ENCODE data around the gene SLC27A4.

DNA sequence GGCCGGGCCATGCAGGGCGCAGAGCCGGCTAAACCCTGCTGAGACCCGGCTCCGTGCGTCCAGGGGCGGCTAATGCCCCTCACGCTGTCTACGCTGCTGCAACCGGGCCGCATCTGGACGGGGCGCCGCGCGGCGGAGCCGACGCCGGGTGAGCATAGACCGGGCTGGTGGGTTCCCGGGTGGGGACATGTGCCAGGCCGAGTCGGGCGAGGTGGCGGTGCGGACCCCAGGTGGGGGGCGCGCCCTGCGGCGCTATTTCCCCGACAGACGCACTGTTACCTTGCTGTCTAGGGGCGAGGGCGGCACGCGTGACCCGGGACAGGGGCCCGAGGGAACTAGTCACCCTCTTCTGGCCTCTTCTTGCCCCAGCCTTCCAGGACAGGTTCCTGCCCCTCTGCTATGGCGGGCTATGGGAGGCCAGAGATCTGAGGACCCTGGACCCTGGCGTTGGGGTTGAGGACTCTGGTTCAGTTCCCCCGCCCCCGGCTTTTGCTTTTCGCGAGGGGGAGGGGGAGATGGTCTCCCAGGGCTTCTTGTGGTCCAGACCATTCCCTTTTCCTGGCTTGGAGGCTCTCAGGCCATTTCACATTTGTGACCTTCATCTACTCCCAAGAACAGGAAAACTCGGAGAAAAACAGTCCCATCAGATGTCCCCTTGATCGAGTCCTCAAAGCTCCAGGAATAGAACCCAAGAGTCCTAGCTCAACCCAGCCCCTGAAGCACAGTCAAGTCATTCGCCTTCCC, 536 bp downstream of the SLC27A4 start:
- TF ChIP-seq CTCF (IDR thresholded peaks at IDR 0.05) = no peak
- TF ChIP-seq ZFX (IDR thresholded peaks at IDR 0.05; ENCODE audit: borderline replicate concordance) = no peak
